MCF 10A (cell line): ENCODE results near the gene TMEM163. TPM values are rescaled to one million over a fixed set of nuclear protein-coding genes. Genes with fewer than 3 reads are reported as not detected.

Source experiments
- BruUV-seq: library from RNA; stranded (reverse); fragments of 400-500 nt; replicated peaks from 2 replicates; lab custom pipeline; 2021; lab: Mats Ljungman, UMichigan
- CTCF ChIA-PET: fragments of 300-600 bp; sonication (Branson Sonifier 250); formaldehyde crosslinking; extraction: SDS; loops from one replicate; lab custom pipeline; 2021; ENCODE audit warnings: antibody characterized with exemption, inconsistent platforms; lab: Yijun Ruan, JAX
- POLR2A ChIA-PET: fragments of 300-600, 350-650 bp; sonication (Branson Sonifier 250); formaldehyde crosslinking; extraction: SDS; loops from one replicate; lab custom pipeline; 2020; ENCODE audit warnings: antibody characterized with exemption, inconsistent platforms; lab: Yijun Ruan, JAX
- DNase-seq: peaks from one replicate; pipeline ENCODE4 v3.0.0-alpha.2; 2018; ENCODE audit not compliant: unreplicated experiment
- H3K27ac Mint-ChIP-seq: one replicate; pipeline ENCODE4 v1.8.0; 2022; ENCODE audit warnings: mild to moderate bottlenecking, low read depth, mixed read lengths; ENCODE audit not compliant: unreplicated experiment
- H3K27me3 Mint-ChIP-seq: one replicate; pipeline ENCODE4 v1.8.0; 2022; ENCODE audit warnings: mixed read lengths; ENCODE audit not compliant: insufficient read depth, unreplicated experiment
- H3K36me3 Mint-ChIP-seq: one replicate; pipeline ENCODE4 v1.8.0; 2022; ENCODE audit warnings: mild to moderate bottlenecking, moderate library complexity, mixed read lengths; ENCODE audit not compliant: insufficient read depth, unreplicated experiment
- H3K4me1 Mint-ChIP-seq: one replicate; pipeline ENCODE4 v1.8.0; 2022; ENCODE audit warnings: mixed read lengths; ENCODE audit not compliant: insufficient read depth, unreplicated experiment
- H3K4me3 Mint-ChIP-seq: one replicate; pipeline ENCODE4 v1.8.0; 2022; ENCODE audit warnings: mild to moderate bottlenecking, moderate library complexity, mixed read lengths; ENCODE audit not compliant: unreplicated experiment
- H3K9me3 Mint-ChIP-seq: one replicate; pipeline ENCODE4 v1.8.0; 2022; ENCODE audit warnings: mixed read lengths; ENCODE audit not compliant: unreplicated experiment
- intact Hi-C: fragments of 100-400 bp; cut with micrococcal nuclease; formaldehyde crosslinking; loops from 2 replicates; pipeline ENCODE4 v1.14.1; 2022
- total RNA-seq: library from RNA; stranded (reverse); gene quantifications from 2 replicates; pipeline ENCODE4 v1.2.3, GENCODE V29; 2022
- TF ChIP-seq, protein P1 (sequence below): fragments of 200-600 bp; IDR thresholded peaks from one replicate; pipeline ENCODE4 v1.8.0; 2022; ENCODE audit warnings: antibody characterized with exemption, mild to moderate bottlenecking; ENCODE audit not compliant: unreplicated experiment

The TMEM163 gene
- total RNA-seq, 1 experiment from 2014 or later: not detected

DNA sequence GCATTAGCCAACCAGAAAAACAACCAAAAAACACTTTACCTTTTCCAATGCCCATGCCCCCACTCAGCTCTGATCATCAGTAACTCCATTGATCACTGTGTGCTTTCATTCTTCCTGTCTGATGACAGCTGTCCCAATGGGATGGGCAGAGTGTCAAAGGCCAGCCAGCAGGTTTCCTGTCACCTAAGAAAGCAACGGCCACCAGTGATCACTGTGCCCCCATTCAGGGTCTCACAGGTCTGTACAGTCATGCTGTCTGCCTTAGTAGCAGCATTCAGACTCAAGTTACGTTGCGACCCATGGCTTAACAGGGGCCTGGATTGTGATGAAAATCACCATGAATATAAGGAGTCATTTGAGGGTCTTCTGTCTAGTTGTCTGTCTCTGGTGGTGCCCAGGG is 280.4 kb downstream of the TMEM163 start:
- no peak overlapping the region for H3K27ac Mint-ChIP-seq
- CTCF ChIA-PET: interaction anchor here (0.6 to 1.9 kb wide), 3 partner anchors 12 to 327 kb away, joined by 3 to 8 read pairs (median 3); no protein-coding TSS in a partner anchor
- TF ChIP-seq, protein P1, sequence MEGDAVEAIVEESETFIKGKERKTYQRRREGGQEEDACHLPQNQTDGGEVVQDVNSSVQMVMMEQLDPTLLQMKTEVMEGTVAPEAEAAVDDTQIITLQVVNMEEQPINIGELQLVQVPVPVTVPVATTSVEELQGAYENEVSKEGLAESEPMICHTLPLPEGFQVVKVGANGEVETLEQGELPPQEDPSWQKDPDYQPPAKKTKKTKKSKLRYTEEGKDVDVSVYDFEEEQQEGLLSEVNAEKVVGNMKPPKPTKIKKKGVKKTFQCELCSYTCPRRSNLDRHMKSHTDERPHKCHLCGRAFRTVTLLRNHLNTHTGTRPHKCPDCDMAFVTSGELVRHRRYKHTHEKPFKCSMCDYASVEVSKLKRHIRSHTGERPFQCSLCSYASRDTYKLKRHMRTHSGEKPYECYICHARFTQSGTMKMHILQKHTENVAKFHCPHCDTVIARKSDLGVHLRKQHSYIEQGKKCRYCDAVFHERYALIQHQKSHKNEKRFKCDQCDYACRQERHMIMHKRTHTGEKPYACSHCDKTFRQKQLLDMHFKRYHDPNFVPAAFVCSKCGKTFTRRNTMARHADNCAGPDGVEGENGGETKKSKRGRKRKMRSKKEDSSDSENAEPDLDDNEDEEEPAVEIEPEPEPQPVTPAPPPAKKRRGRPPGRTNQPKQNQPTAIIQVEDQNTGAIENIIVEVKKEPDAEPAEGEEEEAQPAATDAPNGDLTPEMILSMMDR: no peak
- H3K9me3 Mint-ChIP-seq: no peaks in the 10 kb centered on the region
- peaks cover 6% of the 10 kb centered on the region for H3K4me1 Mint-ChIP-seq
- peaks cover 6% of the 10 kb centered on the region for H3K36me3 Mint-ChIP-seq
- no peak overlapping the region for H3K4me3 Mint-ChIP-seq
- DNase-seq: no peak
- POLR2A ChIA-PET: no interaction called here
- no peaks in the 10 kb centered on the region for H3K27me3 Mint-ChIP-seq
- BruUV-seq: no TSS peak
- intact Hi-C loops: no loop called here

DNA sequence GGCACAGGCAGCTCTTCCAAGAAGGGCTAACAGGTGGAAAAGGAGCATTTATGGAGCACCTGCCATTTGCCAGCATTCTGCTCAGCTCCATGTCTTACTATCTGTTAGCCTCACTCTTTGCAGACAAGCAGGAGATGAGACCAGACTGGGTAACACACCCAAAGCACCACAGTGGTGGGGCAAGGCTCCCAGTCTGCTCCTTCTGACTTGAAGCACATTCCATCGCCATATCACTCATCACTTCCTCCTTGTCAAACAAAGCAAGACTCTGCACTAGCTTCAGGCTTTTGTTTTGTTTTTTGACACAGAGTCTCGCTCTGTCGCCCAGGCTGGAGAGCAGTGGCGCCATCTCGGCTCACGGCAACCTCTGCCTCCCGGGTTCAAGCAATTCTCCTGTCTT is 282.1 kb downstream of the TMEM163 start:
- CTCF ChIA-PET: interaction anchor here (0.6 to 3.2 kb wide), 5 partner anchors 14 to 550 kb away, joined by 3 to 21 read pairs (median 3); no protein-coding TSS in a partner anchor

DNA sequence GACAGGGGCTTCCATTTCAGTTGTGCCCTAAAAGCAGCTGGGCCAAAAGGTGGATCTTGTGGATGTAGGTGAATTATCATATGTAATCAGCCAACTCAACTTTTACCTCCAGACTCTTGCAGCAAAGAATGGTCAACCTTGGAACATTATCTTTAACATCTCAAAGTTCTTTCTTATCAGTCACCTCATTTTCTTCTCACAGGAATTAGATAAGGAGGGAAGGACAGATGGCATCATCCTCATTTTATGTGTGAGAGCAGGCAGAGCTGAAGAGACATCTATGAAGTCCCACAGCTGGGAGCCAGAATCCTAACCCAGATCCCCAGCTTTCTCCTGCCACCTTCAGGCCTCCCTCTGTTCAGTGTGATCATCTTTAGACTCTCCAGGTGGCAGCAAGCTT is 282.9 kb downstream of the TMEM163 start:
- DNase-seq: no peak
- Mint-ChIP-seq H3K36me3 (peaks cover 16% of the 10 kb centered on the region), H3K4me3 (no peak overlapping the region), H3K27me3 (no peaks in the 10 kb centered on the region), H3K4me1 (peaks cover 22% of the 10 kb centered on the region), H3K27ac (no peak overlapping the region), H3K9me3 (no peaks in the 10 kb centered on the region)
- ChIA-PET CTCF (interaction anchor here (1.1 to 3.2 kb wide), 2 partner anchors 15 to 549 kb away, joined by 3 to 21 read pairs; no protein-coding TSS in a partner anchor), POLR2A (interaction anchor here (0.5 kb wide), 1 partner anchor 569 kb away, joined by 3 read pairs; no protein-coding TSS in a partner anchor)
- intact Hi-C loops: no loop called here
- TF ChIP-seq, protein P1: no peak
- BruUV-seq: no TSS peak

More for the DNA sequence above, 282.1 kb downstream of the TMEM163 start:
- no peak for DNase-seq
- H3K27ac Mint-ChIP-seq: no peak overlapping the region
- H3K4me3 Mint-ChIP-seq: no peak overlapping the region
- intact Hi-C loops: no loop called here
- H3K9me3 Mint-ChIP-seq: no peaks in the 10 kb centered on the region
- H3K4me1 Mint-ChIP-seq: peaks cover 20% of the 10 kb centered on the region
- H3K36me3 Mint-ChIP-seq: peaks cover 13% of the 10 kb centered on the region
- POLR2A ChIA-PET: no interaction called here
- H3K27me3 Mint-ChIP-seq: no peaks in the 10 kb centered on the region
- TF ChIP-seq, protein P1: no peak
- no TSS peak for BruUV-seq

DNA sequence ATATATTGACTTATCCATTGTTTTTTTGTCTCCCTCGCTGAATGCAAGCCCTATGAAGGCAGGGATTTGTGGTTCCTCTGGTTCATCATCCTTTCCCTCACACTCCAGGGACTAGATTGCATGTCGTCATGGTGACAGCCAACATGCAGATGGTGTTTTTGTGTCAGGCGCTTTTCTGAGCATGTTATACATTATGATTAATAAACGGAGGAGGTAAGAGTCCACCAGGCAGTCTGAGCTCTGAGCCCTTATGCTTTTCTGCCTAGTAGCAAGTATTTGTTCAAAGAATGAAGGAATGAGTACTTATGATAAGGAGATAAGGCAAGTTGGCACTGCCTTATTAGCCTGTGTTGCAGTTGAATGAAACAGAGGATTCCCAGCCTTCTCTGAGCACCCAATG is 283.3 kb downstream of the TMEM163 start:
- peaks cover 21% of the 10 kb centered on the region for H3K36me3 Mint-ChIP-seq
- intact Hi-C loops: no loop called here
- no peaks in the 10 kb centered on the region for H3K27me3 Mint-ChIP-seq
- no TSS peak for BruUV-seq
- ChIA-PET CTCF (interaction anchor here (1.0 to 3.2 kb wide), 4 partner anchors 15 to 549 kb away, joined by 3 to 21 read pairs (median 6); no protein-coding TSS in a partner anchor), POLR2A (interaction anchor here (0.5 kb wide), 1 partner anchor 568 kb away, joined by 3 read pairs; no protein-coding TSS in a partner anchor)
- H3K4me1 Mint-ChIP-seq: peaks cover 22% of the 10 kb centered on the region
- H3K9me3 Mint-ChIP-seq: no peaks in the 10 kb centered on the region
- TF ChIP-seq, protein P1: no peak
- H3K4me3 Mint-ChIP-seq: no peak overlapping the region
- H3K27ac Mint-ChIP-seq: no peak overlapping the region
- DNase-seq: no peak
